Esophagus muscularis mucosa (tissue), 4 donors: ENCODE results near the gene GALP.

Experiments used
- EP300 ChIP-seq: sonication (generic); formaldehyde crosslinking; IDR thresholded peaks from one replicate; pipeline ENCODE4 v1.6.1; 2017; ENCODE audit warnings: antibody characterized with exemption
- POLR2A ChIP-seq: fragments of 450-650 bp; IDR thresholded peaks from one replicate; pipeline ENCODE4 v1.6.1; 2017; ENCODE audit warnings: antibody characterized with exemption, moderate library complexity, mild to moderate bottlenecking, low read depth
- TF ChIP-seq, protein P1 (sequence below), 3 experiments: fragments of 200-600 bp in 2 of 3; fragments of 450-650 bp in 1 of 3; sonication (generic) in 2 of 3; IDR thresholded peaks; one replicate each; pipeline ENCODE4 v1.5.1; 2017 to 2019; ENCODE audit warnings: antibody characterized with exemption in 3 of 3, mild to moderate bottlenecking in 2 of 3, moderate library complexity in 1 of 3

DNA sequence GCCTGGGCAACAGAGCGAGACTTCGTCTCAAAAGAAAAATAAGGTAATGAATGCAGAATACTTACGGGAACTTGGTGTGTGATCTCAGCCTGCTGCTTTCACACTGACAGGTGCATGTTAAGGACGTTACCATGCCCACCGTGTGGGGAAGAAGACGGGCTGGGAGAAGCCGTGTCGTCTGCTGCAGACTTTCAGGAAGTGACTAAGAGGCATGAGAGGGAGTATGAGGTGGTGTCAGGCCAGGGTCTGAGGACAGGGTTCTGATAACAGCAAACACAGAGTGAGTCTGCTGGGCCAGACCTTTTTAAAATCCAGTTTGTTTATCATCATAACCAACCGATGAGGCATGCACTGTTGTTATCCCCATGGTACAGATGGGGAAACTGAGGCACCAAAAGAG is 13.6 kb upstream of the GALP start:
- TF ChIP-seq, protein P1, sequence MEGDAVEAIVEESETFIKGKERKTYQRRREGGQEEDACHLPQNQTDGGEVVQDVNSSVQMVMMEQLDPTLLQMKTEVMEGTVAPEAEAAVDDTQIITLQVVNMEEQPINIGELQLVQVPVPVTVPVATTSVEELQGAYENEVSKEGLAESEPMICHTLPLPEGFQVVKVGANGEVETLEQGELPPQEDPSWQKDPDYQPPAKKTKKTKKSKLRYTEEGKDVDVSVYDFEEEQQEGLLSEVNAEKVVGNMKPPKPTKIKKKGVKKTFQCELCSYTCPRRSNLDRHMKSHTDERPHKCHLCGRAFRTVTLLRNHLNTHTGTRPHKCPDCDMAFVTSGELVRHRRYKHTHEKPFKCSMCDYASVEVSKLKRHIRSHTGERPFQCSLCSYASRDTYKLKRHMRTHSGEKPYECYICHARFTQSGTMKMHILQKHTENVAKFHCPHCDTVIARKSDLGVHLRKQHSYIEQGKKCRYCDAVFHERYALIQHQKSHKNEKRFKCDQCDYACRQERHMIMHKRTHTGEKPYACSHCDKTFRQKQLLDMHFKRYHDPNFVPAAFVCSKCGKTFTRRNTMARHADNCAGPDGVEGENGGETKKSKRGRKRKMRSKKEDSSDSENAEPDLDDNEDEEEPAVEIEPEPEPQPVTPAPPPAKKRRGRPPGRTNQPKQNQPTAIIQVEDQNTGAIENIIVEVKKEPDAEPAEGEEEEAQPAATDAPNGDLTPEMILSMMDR (IDR thresholded peaks at IDR 0.05) = no peak
- TF ChIP-seq POLR2A = no peak
- no peak for TF ChIP-seq EP300
